Measurements from ENCODE around the gene SLC38A8. TPM values are rescaled to one million over a fixed set of nuclear protein-coding genes. Genes with fewer than 3 reads are reported as not detected.

Gene SLC38A8
- total and polyA plus RNA-seq, 4 donors, result 1.2 TPM; not detected in 3

DNA sequence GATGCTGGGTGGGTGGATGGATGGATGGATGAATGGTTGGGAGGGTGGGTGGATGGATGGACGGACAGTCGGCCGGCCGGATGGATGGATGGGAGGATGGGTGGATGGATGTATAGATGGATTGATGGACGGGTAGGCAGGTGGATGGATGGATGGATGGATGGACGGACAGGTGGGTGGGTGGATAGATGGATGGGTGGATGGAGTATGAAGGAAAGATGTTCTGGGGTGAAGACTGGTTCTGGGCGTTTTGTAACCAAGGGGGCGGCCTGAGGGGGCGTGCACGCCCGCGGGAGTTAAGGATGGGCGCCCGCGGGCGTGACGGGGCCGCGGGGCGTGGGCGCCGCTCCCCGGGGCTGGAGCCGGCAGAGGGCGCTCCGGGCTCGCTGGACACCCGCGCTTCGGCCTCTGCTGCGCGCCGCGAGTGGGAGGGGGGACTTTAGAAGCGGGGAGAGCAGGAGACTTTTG, 74.7 kb downstream of the SLC38A8 start, which contains the start of gene NECAB2:
Gene NECAB2, plus strand, starts transcription at position 407 of the 468 bp plus-strand sequence. CDS start 405 bp downstream, outside the sequence.
- WGBS, 2 donors, result 12 to 38% methylated on average over 12 to 35 of the region's 35 CpGs
- no peaks in the 10 kb centered on the region for H3K9me3 ChIP-seq (ENCODE audit: control insufficient read depth in 4 of 4, insufficient read depth in 3 of 4, low read length in 3 of 4)
- ATAC-seq (ENCODE audit: insufficient read depth, low FRiP score) (peak; percentile 53), DNase-seq (peak in 2 of 3 donors; percentile 29 to 46)
- H3K36me3 ChIP-seq (ENCODE audit: control insufficient read depth in 4 of 4, insufficient read depth in 4 of 4, low read length in 4 of 4), result peaks cover 0 to 15% (median 0%) of the 10 kb centered on the region in 4 donors
- H3K4me3 ChIP-seq, result no peak within 1 kb of the TSS
- H3K4me1 ChIP-seq (ENCODE audit: control insufficient read depth in 5 of 5, insufficient read depth in 5 of 5, low read length in 5 of 5), result no peaks in the 10 kb centered on the region
- no peak within 1 kb of the TSS for H3K27ac ChIP-seq (ENCODE audit: low read depth in 1 of 2, low read length in 1 of 2)
- peaks cover 0 to 15% (median 7%) of the 10 kb centered on the region in 3 donors for H3K27me3 ChIP-seq (ENCODE audit: control insufficient read depth in 3 of 3, insufficient read depth in 3 of 3, low read length in 2 of 3)
- TF ChIP-seq CTCF (IDR thresholded peaks at IDR 0.05; ENCODE audit: control extremely low read depth, extremely low read depth), result peak; percentile 5
- H3K9ac ChIP-seq (ENCODE audit: insufficient read depth in 1 of 2, low read length in 2 of 2), result no peak within 1 kb of the TSS

DNA sequence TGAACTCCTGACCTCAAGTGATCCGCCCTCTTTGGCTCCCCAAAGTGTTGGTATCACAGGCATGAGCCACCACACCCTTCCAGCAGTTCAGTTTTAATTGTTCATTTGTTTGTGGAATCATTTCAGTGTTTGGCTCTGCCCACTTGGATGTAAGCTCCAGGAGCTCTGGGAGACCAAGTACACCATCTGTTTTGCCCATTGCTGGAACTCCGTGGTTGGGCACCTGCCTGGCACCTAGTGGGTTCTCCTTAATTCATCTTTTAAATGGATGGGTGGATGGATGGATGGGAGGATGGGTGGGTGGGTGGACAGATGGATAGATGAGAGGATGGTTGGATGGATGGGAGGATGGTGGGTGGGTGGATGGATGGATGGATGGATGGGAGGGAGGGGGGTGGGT, 75.5 kb downstream of the SLC38A8 start:
- no peaks in the 10 kb centered on the region for H3K4me1 ChIP-seq (ENCODE audit: control insufficient read depth in 5 of 5, insufficient read depth in 5 of 5, low read length in 5 of 5)
- DNase-seq, result no peak
- H3K36me3 ChIP-seq (ENCODE audit: control insufficient read depth in 4 of 4, insufficient read depth in 4 of 4, low read length in 4 of 4), result peaks cover 0 to 18% (median 0%) of the 10 kb centered on the region in 4 donors
- H3K27ac ChIP-seq (ENCODE audit: low read depth in 1 of 2, low read length in 1 of 2), result no peak overlapping the region
- H3K9ac ChIP-seq (ENCODE audit: insufficient read depth in 1 of 2, low read length in 2 of 2), result no peak overlapping the region
- no peak for TF ChIP-seq CTCF (IDR thresholded peaks at IDR 0.05; ENCODE audit: control extremely low read depth, extremely low read depth)
- no peak overlapping the region for H3K4me3 ChIP-seq
- no peak for ATAC-seq (ENCODE audit: insufficient read depth, low FRiP score)
- no peaks in the 10 kb centered on the region for H3K9me3 ChIP-seq (ENCODE audit: control insufficient read depth in 4 of 4, insufficient read depth in 3 of 4, low read length in 3 of 4)
- H3K27me3 ChIP-seq (ENCODE audit: control insufficient read depth in 3 of 3, insufficient read depth in 3 of 3, low read length in 2 of 3), result peaks cover 0 to 15% (median 7%) of the 10 kb centered on the region in 3 donors
- 74 to 82% methylated on average over 2 of the region's 2 CpGs for WGBS, 2 donors

- Histone ChIP-seq H3K4me3 (no peak overlapping the region), H3K4me1 (ENCODE audit: control insufficient read depth in 5 of 5, insufficient read depth in 5 of 5, low read length in 5 of 5) (no peaks in the 10 kb centered on the region), H3K36me3 (ENCODE audit: control insufficient read depth in 4 of 4, insufficient read depth in 4 of 4, low read length in 4 of 4) (peaks cover 0 to 18% (median 0%) of the 10 kb centered on the region in 4 donors), H3K27ac (ENCODE audit: low read depth in 1 of 2, low read length in 1 of 2) (no peak overlapping the region), H3K27me3 (ENCODE audit: control insufficient read depth in 3 of 3, insufficient read depth in 3 of 3, low read length in 2 of 3) (peaks cover 0 to 15% (median 7%) of the 10 kb centered on the region in 3 donors), H3K9me3 (ENCODE audit: control insufficient read depth in 4 of 4, insufficient read depth in 3 of 4, low read length in 3 of 4) (no peaks in the 10 kb centered on the region), H3K9ac (ENCODE audit: insufficient read depth in 1 of 2, low read length in 2 of 2) (no peak overlapping the region)
- TF ChIP-seq CTCF (IDR thresholded peaks at IDR 0.05; ENCODE audit: control extremely low read depth, extremely low read depth), result no peak
- no peak for DNase-seq
- WGBS, 2 donors, result 96 to 97% methylated on average over 12 to 13 of the region's 13 CpGs
- ATAC-seq (ENCODE audit: insufficient read depth, low FRiP score), result no peak
Measured at GRCh38 chr16:83966153-83966696, 76.4 kb downstream of the SLC38A8 start.

Data from lung (tissue), 12 donors.